T-helper 2 cell treated with Interferon-gamma antibody and Interleukin-4, amounts not matched to agents 5 μg/mL and 100 μg/mL, for 36 hours (primary cell): Measurements from ENCODE around the gene BRD4.
"Not testable (repeated sequence)": the region's sequence is repeated elsewhere in the genome, so short reads cannot be mapped to it uniquely, and the experiment has no call there.

ENCODE experiments used
- DNase-seq: peaks from one replicate; pipeline ENCODE4 v3.0.0; 2021; ENCODE audit warnings: low spot score
- H3K27ac Mint-ChIP-seq: one replicate; pipeline ENCODE4 v1.8.0; 2021; ENCODE audit warnings: mild to moderate bottlenecking, mixed read lengths
- H3K27me3 Mint-ChIP-seq: one replicate; pipeline ENCODE4 v1.8.0; 2021; ENCODE audit warnings: low read depth, mixed read lengths
- H3K36me3 Mint-ChIP-seq: one replicate; pipeline ENCODE4 v1.8.0; 2021; ENCODE audit warnings: low read depth, mixed read lengths
- H3K4me1 Mint-ChIP-seq: one replicate; pipeline ENCODE4 v1.8.0; 2021; ENCODE audit warnings: low read depth, mixed read lengths
- H3K4me3 Mint-ChIP-seq: one replicate; pipeline ENCODE4 v1.8.0; 2022; ENCODE audit warnings: mild to moderate bottlenecking, moderate library complexity, mixed read lengths
- H3K9me3 Mint-ChIP-seq: one replicate; pipeline ENCODE4 v1.8.0; 2021; ENCODE audit warnings: mixed read lengths

The BRD4 gene

DNA sequence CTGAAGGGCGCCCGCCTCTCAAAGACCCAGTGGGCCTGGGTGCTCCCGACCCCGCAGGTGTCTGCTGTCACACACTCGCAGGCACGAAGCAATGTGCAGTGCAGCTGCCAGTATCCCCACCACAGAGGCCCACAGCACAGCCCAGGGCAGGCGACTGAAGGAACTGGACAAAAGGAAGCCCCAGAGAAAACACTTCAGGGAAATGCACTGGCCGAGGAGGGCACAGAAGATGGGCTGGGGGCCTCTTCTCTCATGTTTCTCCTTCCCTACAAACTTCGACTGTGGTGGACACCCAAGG, 37.2 kb upstream of the BRD4 start:
- Mint-ChIP-seq H3K36me3 (peaks cover 46% of the 10 kb centered on the region), H3K27ac (no peak overlapping the region), H3K4me3 (no peak overlapping the region), H3K9me3 (no peaks in the 10 kb centered on the region), H3K4me1 (no peaks in the 10 kb centered on the region), H3K27me3 (no peaks in the 10 kb centered on the region)
- no peak for DNase-seq

DNA sequence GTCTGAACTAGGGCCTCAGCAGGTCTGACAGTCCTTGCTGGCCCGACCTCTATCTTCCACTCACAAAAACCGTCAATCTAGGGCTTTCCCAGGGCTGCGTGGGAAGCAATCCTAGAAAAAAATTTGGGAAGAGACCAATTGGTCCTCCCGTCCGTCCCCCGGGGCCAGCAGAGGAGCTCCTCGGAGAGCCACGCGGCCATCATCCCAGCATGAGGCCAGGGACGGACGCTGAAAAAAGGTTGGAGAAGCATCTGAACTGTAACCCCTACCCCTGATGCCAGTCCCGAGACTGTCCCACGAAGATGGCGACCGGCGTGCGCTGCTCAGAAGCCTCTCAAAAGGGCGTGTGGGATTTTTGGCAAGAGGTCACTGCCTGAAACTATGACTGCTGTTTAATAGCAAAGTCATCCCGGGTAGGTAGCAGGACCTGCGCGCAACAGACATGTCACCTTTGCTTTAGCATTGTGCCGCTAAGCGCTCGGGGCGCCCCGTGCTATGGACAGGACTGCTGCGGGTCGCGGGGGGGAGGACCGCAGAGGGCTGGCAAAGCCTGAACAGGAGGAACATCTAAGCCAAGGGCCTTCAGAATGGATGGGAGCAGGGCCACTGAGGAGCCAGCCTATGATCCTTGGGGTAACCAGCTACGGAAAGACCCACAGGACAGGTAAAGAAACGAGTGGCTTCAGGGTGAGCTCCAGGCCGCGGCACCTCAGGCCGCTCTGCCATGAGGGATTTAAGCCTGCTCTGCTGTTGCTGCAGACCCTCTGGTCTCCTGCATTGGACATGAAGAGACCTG, 36.7 kb upstream of the BRD4 start:
- H3K27me3 Mint-ChIP-seq: no peaks in the 10 kb centered on the region
- no peak overlapping the region for H3K4me3 Mint-ChIP-seq
- DNase-seq: no peak
- peaks cover 46% of the 10 kb centered on the region for H3K36me3 Mint-ChIP-seq
- no peaks in the 10 kb centered on the region for H3K4me1 Mint-ChIP-seq
- H3K27ac Mint-ChIP-seq: no peak overlapping the region
- no peaks in the 10 kb centered on the region for H3K9me3 Mint-ChIP-seq

DNA sequence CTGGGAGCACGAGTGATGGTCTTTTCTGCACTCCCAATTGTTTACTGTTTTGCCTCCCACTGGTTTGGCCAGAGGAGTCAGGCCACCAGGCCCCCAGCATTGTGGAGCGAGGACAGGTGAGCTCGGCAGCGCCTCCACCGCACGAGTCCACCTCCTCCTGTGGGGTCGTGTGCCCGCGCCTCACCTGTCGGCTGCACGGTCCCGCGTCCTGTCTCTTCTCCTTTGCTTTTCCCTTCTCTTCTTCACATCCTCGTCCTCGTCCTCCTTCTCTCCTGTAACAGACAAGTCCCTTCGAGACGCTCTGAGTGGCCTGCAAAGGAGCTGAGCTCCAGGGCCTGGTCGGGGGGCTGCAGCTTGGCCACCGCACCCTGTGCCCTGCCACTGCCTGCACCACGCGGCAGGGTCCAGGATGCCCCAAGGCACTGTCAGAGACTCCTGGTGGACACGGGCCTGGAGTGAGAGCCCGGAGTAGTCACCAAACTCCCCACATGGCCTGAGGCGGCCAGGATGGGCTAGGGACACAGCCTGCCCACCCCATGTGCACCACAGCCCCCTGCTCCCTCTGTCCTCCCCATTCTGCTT, 35.8 kb upstream of the BRD4 start:
- no peaks in the 10 kb centered on the region for H3K9me3 Mint-ChIP-seq
- H3K4me1 Mint-ChIP-seq: no peaks in the 10 kb centered on the region
- DNase-seq: no peak
- no peak overlapping the region for H3K27ac Mint-ChIP-seq
- no peak overlapping the region for H3K4me3 Mint-ChIP-seq
- H3K36me3 Mint-ChIP-seq: peaks cover 44% of the 10 kb centered on the region
- no peaks in the 10 kb centered on the region for H3K27me3 Mint-ChIP-seq

DNA sequence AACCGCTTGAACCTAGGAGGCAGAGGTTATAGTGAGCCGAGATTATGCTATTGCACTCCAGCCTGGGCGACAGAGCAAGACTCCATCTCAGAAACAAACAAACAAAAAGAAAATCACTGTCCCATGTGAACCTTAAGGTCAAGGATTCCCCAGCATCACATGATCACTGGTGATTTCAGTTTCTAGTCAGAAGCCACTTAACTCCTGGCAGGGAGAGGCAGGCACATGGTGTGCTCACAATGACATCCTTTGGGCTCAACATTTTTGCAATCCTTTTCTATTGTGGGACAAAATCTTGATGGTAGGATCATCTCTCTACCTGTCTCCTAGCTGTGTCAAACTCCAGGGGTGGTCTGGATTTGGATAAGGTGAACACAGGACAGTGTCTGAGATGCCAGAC, 35.1 kb upstream of the BRD4 start:
- Mint-ChIP-seq H3K27me3 (no peaks in the 10 kb centered on the region), H3K4me3 (no peak overlapping the region), H3K36me3 (peaks cover 39% of the 10 kb centered on the region), H3K9me3 (no peaks in the 10 kb centered on the region), H3K27ac (no peak overlapping the region), H3K4me1 (no peaks in the 10 kb centered on the region)
- DNase-seq: no peak

DNA sequence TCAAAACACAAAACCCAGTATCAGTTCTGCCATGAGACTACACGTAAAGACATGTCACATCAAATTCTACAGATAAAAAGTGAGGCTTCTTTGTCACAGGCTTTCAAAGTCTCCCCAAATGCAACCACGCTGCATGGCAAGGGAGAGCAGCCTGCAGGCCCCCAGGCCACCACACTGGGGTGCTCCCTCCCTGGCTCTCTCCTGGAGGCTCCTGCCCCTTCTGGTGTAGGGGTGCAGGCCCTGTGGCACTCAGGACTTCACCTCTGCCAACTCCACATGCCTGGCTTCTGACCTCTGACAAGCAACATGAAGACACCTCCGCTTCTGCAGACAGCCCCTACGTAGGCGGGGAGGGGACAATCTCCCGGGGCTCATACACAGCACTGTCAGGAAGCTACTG, 32.9 kb upstream of the BRD4 start:
- Mint-ChIP-seq H3K36me3 (peaks cover 47% of the 10 kb centered on the region), H3K27ac (no peak overlapping the region)

DNA sequence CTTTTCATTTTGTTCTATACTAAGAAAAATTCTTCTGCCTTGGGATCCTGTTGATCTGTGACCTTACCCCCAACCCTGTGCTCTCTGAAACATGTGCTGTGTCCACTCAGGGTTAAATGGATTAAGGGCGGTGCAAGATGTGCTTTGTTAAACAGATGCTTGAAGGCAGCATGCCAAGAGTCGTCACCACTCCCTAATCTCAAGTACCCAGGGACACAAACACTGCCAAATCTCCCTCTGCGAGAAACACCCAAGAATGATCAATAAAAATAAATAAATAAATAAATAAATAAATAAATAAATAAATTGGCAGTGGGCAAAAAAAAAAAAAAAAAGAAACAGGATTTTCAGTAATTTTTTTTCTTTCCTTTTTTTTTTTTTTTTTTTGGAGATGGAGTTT, 31.5 kb upstream of the BRD4 start:
- H3K27ac Mint-ChIP-seq, H3K27me3 Mint-ChIP-seq, DNase-seq, H3K9me3 Mint-ChIP-seq, H3K4me1 Mint-ChIP-seq, H3K4me3 Mint-ChIP-seq: not testable (repeated sequence)
- peaks cover 54% of the 10 kb centered on the region for H3K36me3 Mint-ChIP-seq

More for the DNA sequence above, 32.9 kb upstream of the BRD4 start:
- no peak for DNase-seq
- H3K27me3 Mint-ChIP-seq: no peaks in the 10 kb centered on the region
- no peak overlapping the region for H3K4me3 Mint-ChIP-seq
- no peaks in the 10 kb centered on the region for H3K4me1 Mint-ChIP-seq
- H3K9me3 Mint-ChIP-seq: no peaks in the 10 kb centered on the region

DNA sequence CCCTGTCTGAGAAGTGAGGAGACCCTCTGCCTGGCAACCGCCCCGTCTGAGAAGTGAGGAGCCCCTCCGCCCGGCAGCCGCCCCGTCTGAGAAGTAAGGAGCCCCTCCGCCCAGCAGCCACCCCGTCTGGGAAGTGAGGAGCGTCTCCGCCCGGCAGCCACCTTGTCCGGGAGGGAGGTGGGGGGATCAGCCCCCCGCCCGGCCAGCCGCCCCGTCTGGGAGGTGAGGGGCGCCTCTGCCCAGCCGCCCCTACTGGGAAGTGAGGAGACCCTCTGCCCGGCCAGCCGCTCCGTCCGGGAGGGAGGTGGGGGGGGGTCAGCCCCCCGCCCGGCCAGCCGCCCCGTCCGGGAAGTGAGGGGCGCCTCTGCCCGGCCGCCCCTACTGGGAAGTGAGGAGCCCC, 30.7 kb upstream of the BRD4 start:
- DNase-seq, H3K27me3 Mint-ChIP-seq: not testable (repeated sequence)

DNA sequence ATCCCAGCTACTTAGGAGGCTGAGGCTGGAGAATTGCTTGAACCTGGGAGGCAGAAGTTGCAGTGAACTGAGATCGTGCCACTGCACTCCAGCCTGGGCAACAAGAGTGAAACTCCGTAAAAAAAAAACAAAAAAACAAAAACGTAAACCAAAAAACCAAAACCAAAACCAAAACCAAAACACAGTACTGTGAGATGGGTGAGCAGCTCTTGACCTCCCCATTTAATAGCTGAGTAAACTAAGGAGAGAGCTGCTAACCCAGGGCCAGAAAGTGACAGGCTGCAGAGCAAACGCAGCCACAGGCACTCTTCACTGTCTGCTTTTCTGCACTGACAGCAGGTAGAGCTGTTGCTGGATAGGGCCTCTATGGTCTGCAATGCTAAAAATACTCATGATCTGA, 27.7 kb upstream of the BRD4 start:
- H3K4me1 Mint-ChIP-seq: not testable (repeated sequence)

More for the DNA sequence above, 30.7 kb upstream of the BRD4 start:
- H3K36me3 Mint-ChIP-seq: peaks cover 54% of the 10 kb centered on the region
- H3K27ac Mint-ChIP-seq, H3K4me1 Mint-ChIP-seq, H3K4me3 Mint-ChIP-seq, H3K9me3 Mint-ChIP-seq: not testable (repeated sequence)

DNA sequence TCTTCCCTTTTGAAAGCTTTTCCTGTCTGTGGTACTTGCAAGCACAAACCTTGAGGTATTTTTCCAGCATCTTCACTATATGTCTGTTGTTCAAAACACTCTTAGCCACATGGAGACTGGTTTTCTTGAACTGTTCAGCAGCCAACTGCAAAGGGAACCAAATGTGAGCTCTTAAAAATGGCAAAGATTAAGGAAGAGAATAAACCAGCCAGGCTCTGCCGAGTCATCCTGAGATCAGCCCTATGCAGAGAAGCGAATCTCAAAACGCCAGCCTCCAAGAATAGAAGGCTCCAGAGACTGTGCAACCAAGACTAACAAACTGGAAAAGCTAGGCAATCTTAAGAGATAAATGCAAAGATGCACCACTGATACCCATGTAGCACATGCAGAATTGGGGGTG, 26.6 kb upstream of the BRD4 start:
- H3K36me3 Mint-ChIP-seq: peaks cover 62% of the 10 kb centered on the region
- no peaks in the 10 kb centered on the region for H3K27me3 Mint-ChIP-seq
- H3K4me1 Mint-ChIP-seq: no peaks in the 10 kb centered on the region
- H3K27ac Mint-ChIP-seq: peak overlapping the region; percentile 41
- H3K4me3 Mint-ChIP-seq: no peak overlapping the region
- no peaks in the 10 kb centered on the region for H3K9me3 Mint-ChIP-seq
- DNase-seq: no peak

More for the DNA sequence above, 27.7 kb upstream of the BRD4 start:
- not testable (repeated sequence) for H3K27ac Mint-ChIP-seq, DNase-seq, H3K27me3 Mint-ChIP-seq, H3K9me3 Mint-ChIP-seq, H3K4me3 Mint-ChIP-seq
- peaks cover 54% of the 10 kb centered on the region for H3K36me3 Mint-ChIP-seq

DNA sequence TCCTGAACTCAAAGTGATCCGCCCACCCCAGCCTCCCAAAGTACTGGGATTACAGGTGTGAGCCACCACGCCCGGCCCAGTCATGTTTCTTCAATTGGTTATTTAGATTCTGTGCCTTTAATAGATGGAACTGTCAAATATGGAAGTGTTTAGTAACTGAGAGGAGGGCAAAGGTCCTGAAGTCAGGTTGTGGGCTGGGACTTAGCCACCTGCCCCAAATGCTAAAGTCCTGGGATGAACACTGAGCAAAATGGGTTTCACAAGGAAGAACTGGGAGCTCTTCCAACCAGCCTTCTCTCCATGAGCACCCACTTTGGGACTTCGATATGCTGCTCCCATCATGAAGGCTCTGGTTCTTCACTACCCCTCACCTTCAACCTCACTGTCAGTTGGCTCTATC, 25.6 kb upstream of the BRD4 start:
- Mint-ChIP-seq H3K36me3 (peaks cover 64% of the 10 kb centered on the region), H3K27me3 (no peaks in the 10 kb centered on the region)

DNA sequence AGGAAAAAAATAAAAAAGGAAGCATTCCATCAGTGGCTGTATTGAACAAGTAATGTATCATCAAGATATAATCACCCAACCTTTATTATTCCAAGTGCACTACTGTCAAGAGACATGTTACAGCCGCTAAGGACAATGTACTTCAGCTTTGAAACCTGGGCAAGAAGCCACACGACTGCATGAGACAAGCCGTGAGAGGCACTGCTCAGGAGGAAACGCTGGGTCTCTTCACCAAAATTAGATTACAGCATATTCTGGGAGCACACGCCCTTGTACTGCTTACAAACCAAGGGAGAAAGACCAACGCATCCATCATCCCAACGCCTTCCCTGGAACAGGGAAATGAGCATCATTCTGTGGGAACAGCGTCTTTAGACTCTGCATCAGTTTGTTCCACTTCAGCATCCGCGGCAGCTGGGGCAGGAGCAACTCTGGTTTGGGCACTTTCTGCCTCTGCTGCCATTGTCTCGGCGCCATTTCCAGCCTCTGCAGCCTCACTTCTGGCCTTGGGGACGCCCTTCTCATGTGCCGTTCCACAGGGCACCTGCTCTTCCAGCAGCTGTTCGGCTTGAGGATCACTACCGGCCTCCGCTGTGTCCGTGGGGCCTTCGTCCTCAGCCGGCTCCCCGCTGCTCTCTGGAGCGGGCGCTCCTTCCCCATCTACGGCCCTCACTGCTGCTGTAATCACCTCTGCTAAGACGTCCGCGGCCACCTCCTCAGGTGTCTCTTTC, 22.4 kb upstream of the BRD4 start:
- Mint-ChIP-seq H3K4me1 (no peaks in the 10 kb centered on the region), H3K4me3 (no peak overlapping the region), H3K27ac (no peak overlapping the region), H3K27me3 (no peaks in the 10 kb centered on the region), H3K9me3 (no peaks in the 10 kb centered on the region), H3K36me3 (peaks cover 46% of the 10 kb centered on the region)
- no peak for DNase-seq

More for the DNA sequence above, 25.6 kb upstream of the BRD4 start:
- H3K4me3 Mint-ChIP-seq: no peak overlapping the region
- no peaks in the 10 kb centered on the region for H3K9me3 Mint-ChIP-seq
- no peaks in the 10 kb centered on the region for H3K4me1 Mint-ChIP-seq
- no peak overlapping the region for H3K27ac Mint-ChIP-seq
- DNase-seq: no peak

DNA sequence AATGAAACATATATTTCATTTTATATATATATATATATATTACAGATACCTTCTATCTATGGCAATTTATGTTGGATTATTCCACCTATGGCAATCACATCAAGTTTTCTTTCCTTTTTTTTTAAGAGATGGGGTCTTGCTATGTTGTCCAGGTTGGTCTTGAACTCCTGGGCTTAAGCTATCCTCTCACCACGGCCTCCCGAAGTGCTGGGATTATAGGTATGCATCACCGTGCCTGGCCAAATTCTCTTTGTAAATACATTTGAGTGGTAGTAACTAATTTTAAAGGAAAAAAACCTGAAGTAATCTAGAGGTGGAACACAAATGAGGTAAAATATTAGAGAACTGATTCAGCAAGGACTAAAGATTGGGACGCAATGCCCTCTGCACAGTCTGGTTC, 21.6 kb upstream of the BRD4 start:
- no peak for DNase-seq
- no peaks in the 10 kb centered on the region for H3K4me1 Mint-ChIP-seq
- H3K36me3 Mint-ChIP-seq: peaks cover 40% of the 10 kb centered on the region
- no peak overlapping the region for H3K27ac Mint-ChIP-seq
- H3K4me3 Mint-ChIP-seq: no peak overlapping the region
- H3K9me3 Mint-ChIP-seq: no peaks in the 10 kb centered on the region
- H3K27me3 Mint-ChIP-seq: no peaks in the 10 kb centered on the region

DNA sequence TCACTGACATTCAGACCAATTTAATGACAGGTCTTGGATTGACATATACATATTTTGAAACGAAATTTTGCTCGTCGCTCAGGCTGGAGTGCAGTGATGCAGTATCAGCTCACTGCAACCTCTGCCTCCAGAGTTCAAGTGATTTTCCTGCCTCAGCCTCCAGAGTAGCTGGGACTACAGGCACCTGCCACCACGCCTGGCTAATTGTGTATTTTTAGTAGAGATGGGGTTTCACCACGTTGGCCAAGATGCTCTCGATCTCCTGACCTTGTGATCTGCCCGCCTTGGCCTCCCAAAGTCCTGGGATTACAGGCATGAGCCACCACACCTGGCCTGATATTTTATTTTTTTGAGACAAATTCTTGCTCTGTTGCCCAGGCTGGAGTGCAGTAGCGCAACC, 20.2 kb upstream of the BRD4 start:
- not testable (repeated sequence) for H3K4me1 Mint-ChIP-seq, H3K9me3 Mint-ChIP-seq, DNase-seq, H3K27me3 Mint-ChIP-seq, H3K27ac Mint-ChIP-seq, H3K4me3 Mint-ChIP-seq
- H3K36me3 Mint-ChIP-seq: peaks cover 27% of the 10 kb centered on the region

DNA sequence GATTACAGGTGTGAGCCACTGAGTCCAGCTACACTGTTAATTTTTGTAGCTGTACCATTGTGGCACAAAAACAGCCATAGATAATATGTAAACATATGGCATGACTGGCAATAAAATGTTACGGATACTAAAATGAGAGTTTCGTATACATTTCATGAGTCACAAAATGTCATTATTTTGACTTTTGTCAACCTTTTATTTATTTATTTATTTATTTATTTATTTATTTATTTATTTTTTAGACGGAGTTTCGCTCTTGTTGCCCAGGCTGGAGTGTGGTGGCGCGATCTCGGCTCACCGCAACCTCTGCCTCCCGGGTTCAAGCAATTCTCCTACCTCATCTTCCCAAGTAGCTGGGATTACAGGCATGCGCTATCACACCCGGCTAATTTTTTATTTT, 9.0 kb upstream of the BRD4 start:
- DNase-seq: not testable (repeated sequence)

More for the DNA sequence above, 9.0 kb upstream of the BRD4 start:
- H3K4me1 Mint-ChIP-seq, H3K27me3 Mint-ChIP-seq, H3K36me3 Mint-ChIP-seq, H3K27ac Mint-ChIP-seq, H3K9me3 Mint-ChIP-seq, H3K4me3 Mint-ChIP-seq: not testable (repeated sequence)
